Liver (tissue), 9 donors: ENCODE data around the gene SDF2L1. TPM values are rescaled to one million over a fixed set of nuclear protein-coding genes. Genes with fewer than 3 reads are reported as not detected.
"Not testable (repeated sequence)": the region's sequence is repeated elsewhere in the genome, so short reads cannot be mapped to it uniquely, and the experiment has no call there.

Experiments
- DNase-seq: peaks from one replicate; pipeline ENCODE4 v3.0.0-alpha.2; 2017; ENCODE audit warnings: low spot score
- H3K27ac ChIP-seq, 2 donors: one replicate each; pipeline ENCODE4 v1.7.0; 2013; ENCODE audit warnings: inconsistent platforms in 2 of 2, low read length in 2 of 2, control low read depth in 1 of 2, low read depth in 1 of 2, mild to moderate bottlenecking in 1 of 2
- H3K27me3 ChIP-seq, 4 donors: one replicate each; pipeline versions ENCODE4 v1.6.1 to v1.7.0; 2013; ENCODE audit warnings: low read length in 3 of 4, inconsistent platforms in 1 of 4, mild to moderate bottlenecking in 1 of 4, moderate library complexity in 1 of 4; ENCODE audit not compliant: control insufficient read depth in 4 of 4, insufficient read depth in 4 of 4
- H3K36me3 ChIP-seq, 4 donors: one replicate each; pipeline versions ENCODE4 v1.6.1 to v1.7.0; 2013; ENCODE audit warnings: low read length in 3 of 4, mild to moderate bottlenecking in 3 of 4, low read depth in 1 of 4, moderate library complexity in 1 of 4; ENCODE audit not compliant: control insufficient read depth in 4 of 4, insufficient read depth in 3 of 4
- H3K4me1 ChIP-seq, 4 donors: one replicate each; pipeline versions ENCODE4 v1.6.1 to v1.7.0; 2013; ENCODE audit warnings: low read length in 3 of 4, mild to moderate bottlenecking in 3 of 4, moderate library complexity in 1 of 4; ENCODE audit not compliant: control insufficient read depth in 4 of 4, insufficient read depth in 4 of 4
- H3K4me3 ChIP-seq, 3 donors: one replicate each; pipeline versions ENCODE4 v1.6.1 to v1.7.0; 2013; ENCODE audit warnings: low read length in 3 of 3, control low read depth in 1 of 3, low read depth in 1 of 3, mild to moderate bottlenecking in 1 of 3
- H3K9ac ChIP-seq, 2 donors: one replicate each; pipeline ENCODE4 v1.7.0; 2013; ENCODE audit warnings: low read length in 2 of 2, mild to moderate bottlenecking in 2 of 2, moderate library complexity in 2 of 2, control low read depth in 1 of 2, low read depth in 1 of 2
- H3K9me3 ChIP-seq, 4 donors: one replicate each; pipeline versions ENCODE4 v1.6.1 to v1.7.0; 2013; ENCODE audit warnings: low read length in 3 of 4; ENCODE audit not compliant: control insufficient read depth in 4 of 4
- FOXA2 ChIP-seq: IDR thresholded peaks from 2 replicates; pipeline ENCODE4 v1.6.1; 2016; ENCODE audit warnings: antibody characterized with exemption
- HNF4A ChIP-seq, 2 donors: conservative IDR thresholded peaks; 2 replicates each; pipeline ENCODE4 v1.6.1; 2016; ENCODE audit warnings: antibody characterized with exemption in 2 of 2, mild to moderate bottlenecking in 2 of 2
- RXRA ChIP-seq, 2 donors: IDR thresholded peaks; 2 replicates each; pipeline ENCODE4 v1.6.1; 2017 to 2018; ENCODE audit warnings: antibody characterized with exemption in 2 of 2, mild to moderate bottlenecking in 1 of 2
- SP1 ChIP-seq: IDR thresholded peaks from 2 replicates; pipeline ENCODE4 v1.6.1; 2018; ENCODE audit warnings: antibody characterized with exemption, mild to moderate bottlenecking
- TAF1 ChIP-seq: conservative IDR thresholded peaks from 2 replicates; pipeline ENCODE4 v1.6.1; 2016; ENCODE audit warnings: antibody characterized with exemption, mild to moderate bottlenecking
- WGBS: extraction: QIAGEN DNeasy Blood & Tissue Kit; methylation state at CpG from one replicate; pipeline ENCODE4 v1.1.7; 2013; 5-methylcytosine and 5-hydroxymethylcytosine counted together
- polyA plus RNA-seq, 2 donors: library from polyadenylated mRNA; stranded (reverse) in 1 of 2; unstranded in 1 of 2; fragments of 200-250 nt in 1 of 2; fragments of >200 nt in 1 of 2; fragmentation: Nextera tagmentation in 1 of 2; extraction: Ambion mirVana in 1 of 2; gene quantifications; one replicate each; pipeline versions ENCODE4 v1.2.1 to v1.2.3, GENCODE V29; 2013 to 2015
- total RNA-seq, 2 donors: library from RNA; depleted of rRNA; stranded (reverse); fragments of >200 nt; gene quantifications; one replicate each; pipeline ENCODE4 v1.2.3, GENCODE V29; 2014
- TF ChIP-seq, protein P1 (sequence below): IDR thresholded peaks from 2 replicates; pipeline ENCODE4 v1.6.1; 2016; ENCODE audit warnings: antibody characterized with exemption, mild to moderate bottlenecking
- TF ChIP-seq, protein P2 (sequence below): IDR thresholded peaks from 2 replicates; pipeline ENCODE4 v1.6.1; 2016; ENCODE audit warnings: antibody characterized with exemption
- TF ChIP-seq, protein P3 (sequence below): IDR thresholded peaks from 2 replicates; pipeline ENCODE4 v1.6.1; 2016; ENCODE audit warnings: antibody characterized with exemption
- TF ChIP-seq, protein P4 (sequence below): IDR thresholded peaks from 2 replicates; pipeline ENCODE4 v1.6.1; 2016; ENCODE audit warnings: antibody characterized with exemption
- donor health status: healthy.
- donor health status: healthy.
- donor health status: healthy.
- donor health status: healthy.
- donor health status: healthy.

Gene SDF2L1
- total and polyA plus RNA-seq, 4 donors: 36.3 to 173 (median 82.9) TPM

DNA sequence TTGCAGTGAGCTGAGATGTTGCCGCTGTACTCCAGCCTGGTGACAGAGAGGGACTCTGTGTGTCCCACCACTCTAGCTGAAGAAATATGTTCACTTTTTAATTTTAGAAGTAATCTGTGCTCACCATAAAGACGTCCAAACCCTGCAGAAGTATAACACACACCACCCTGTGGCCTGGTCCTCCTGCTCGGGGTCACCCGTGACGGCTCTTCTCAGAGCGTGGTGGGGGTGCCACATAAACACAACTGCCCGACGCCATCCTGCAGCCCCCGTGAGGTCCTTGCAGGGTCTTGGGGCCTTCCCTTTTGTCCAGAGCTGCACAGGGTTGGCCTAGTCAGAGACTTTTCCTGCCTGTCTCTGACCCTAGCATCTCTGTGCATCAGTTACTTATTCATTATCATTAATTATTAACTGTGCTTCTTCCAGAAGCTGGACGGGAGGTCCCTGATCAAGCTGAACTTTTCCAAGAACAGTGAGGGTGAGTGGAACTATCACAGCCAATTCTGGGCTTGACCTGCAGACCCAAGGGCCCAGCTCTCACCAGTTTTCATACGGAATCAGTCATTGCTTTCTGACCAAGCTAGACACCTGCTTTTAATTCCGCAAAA, 32.6 kb downstream of the SDF2L1 start:
- Histone ChIP-seq H3K9ac (no peak overlapping the region), H3K4me1 (peaks cover 2 to 10% (median 5%) of the 10 kb centered on the region in 4 donors), H3K4me3 (no peak overlapping the region), H3K27ac (no peak overlapping the region), H3K27me3 (no peaks in the 10 kb centered on the region), H3K9me3 (no peaks in the 10 kb centered on the region), H3K36me3 (peaks cover 4 to 39% (median 21%) of the 10 kb centered on the region in 4 donors)
- 88% methylated on average over 12 of the region's 12 CpGs for WGBS
- TF ChIP-seq RXRA (IDR thresholded peaks at IDR 0.05) (no peak), TAF1 (no peak), HNF4A (conservative IDR thresholded peaks at IDR 0.05) (no peak), FOXA2 (no peak)
- TF ChIP-seq, protein P1, sequence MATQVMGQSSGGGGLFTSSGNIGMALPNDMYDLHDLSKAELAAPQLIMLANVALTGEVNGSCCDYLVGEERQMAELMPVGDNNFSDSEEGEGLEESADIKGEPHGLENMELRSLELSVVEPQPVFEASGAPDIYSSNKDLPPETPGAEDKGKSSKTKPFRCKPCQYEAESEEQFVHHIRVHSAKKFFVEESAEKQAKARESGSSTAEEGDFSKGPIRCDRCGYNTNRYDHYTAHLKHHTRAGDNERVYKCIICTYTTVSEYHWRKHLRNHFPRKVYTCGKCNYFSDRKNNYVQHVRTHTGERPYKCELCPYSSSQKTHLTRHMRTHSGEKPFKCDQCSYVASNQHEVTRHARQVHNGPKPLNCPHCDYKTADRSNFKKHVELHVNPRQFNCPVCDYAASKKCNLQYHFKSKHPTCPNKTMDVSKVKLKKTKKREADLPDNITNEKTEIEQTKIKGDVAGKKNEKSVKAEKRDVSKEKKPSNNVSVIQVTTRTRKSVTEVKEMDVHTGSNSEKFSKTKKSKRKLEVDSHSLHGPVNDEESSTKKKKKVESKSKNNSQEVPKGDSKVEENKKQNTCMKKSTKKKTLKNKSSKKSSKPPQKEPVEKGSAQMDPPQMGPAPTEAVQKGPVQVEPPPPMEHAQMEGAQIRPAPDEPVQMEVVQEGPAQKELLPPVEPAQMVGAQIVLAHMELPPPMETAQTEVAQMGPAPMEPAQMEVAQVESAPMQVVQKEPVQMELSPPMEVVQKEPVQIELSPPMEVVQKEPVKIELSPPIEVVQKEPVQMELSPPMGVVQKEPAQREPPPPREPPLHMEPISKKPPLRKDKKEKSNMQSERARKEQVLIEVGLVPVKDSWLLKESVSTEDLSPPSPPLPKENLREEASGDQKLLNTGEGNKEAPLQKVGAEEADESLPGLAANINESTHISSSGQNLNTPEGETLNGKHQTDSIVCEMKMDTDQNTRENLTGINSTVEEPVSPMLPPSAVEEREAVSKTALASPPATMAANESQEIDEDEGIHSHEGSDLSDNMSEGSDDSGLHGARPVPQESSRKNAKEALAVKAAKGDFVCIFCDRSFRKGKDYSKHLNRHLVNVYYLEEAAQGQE: no peak
- TF ChIP-seq, protein P2, sequence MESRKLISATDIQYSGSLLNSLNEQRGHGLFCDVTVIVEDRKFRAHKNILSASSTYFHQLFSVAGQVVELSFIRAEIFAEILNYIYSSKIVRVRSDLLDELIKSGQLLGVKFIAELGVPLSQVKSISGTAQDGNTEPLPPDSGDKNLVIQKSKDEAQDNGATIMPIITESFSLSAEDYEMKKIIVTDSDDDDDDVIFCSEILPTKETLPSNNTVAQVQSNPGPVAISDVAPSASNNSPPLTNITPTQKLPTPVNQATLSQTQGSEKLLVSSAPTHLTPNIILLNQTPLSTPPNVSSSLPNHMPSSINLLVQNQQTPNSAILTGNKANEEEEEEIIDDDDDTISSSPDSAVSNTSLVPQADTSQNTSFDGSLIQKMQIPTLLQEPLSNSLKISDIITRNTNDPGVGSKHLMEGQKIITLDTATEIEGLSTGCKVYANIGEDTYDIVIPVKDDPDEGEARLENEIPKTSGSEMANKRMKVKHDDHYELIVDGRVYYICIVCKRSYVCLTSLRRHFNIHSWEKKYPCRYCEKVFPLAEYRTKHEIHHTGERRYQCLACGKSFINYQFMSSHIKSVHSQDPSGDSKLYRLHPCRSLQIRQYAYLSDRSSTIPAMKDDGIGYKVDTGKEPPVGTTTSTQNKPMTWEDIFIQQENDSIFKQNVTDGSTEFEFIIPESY: no peak
- TF ChIP-seq, protein P3, sequence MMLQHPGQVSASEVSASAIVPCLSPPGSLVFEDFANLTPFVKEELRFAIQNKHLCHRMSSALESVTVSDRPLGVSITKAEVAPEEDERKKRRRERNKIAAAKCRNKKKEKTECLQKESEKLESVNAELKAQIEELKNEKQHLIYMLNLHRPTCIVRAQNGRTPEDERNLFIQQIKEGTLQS: no peak
- no peak for DNase-seq

DNA sequence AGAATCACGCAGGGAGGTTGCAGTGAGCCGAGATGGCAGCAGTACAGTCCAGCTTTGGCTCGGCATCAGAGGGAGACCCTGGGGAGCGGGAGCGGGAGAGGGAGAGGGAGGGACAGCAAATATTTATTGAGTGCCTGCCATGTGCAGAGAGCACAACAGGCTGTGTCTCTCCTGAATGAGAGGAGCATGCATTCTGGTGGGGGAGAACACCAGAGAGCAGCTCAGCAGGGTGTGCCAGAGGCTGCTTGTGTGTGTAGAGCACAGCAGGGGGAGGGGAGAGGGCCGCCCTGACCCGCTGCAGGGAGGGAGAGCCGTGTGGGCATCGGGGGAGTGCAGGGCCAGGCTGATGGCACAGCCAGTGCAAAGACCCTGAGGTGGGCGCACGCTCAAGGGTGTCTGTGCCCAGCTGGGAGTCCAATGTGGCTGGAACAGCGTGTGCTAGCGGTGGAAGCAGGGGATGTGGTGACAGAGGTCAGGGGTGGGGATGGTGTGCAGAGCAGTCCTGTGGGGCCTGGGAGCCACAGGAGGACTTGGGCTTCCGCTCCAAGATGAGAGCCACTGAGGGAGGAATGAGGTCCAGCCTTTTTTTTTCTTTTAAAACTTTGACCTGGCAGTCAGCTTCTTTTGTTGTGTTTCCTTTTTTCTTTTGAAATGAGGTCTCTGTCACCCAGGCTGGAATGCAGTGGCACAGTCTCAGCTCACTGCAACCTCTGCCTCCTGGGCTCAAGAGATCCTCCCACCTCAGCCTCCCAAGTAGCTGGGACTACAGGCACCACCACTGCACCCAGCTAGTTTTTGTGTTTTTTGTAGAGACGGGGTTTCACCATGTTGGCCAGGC, 35.7 kb downstream of the SDF2L1 start:
- H3K27me3 ChIP-seq: no peaks in the 10 kb centered on the region
- peaks cover 2 to 10% (median 5%) of the 10 kb centered on the region in 4 donors for H3K4me1 ChIP-seq
- H3K4me3 ChIP-seq: no peak overlapping the region
- 56% methylated on average over 15 of the region's 15 CpGs for WGBS
- TF ChIP-seq, protein P1: no peak
- TF ChIP-seq, protein P4, sequence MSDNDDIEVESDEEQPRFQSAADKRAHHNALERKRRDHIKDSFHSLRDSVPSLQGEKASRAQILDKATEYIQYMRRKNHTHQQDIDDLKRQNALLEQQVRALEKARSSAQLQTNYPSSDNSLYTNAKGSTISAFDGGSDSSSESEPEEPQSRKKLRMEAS: no peak
- TF ChIP-seq HNF4A (conservative IDR thresholded peaks at IDR 0.05) (peak in 1 of 2 donors; percentile 31), RXRA (IDR thresholded peaks at IDR 0.05) (peak; percentile 9 to 64), SP1 (peak; percentile 58)
- peak overlapping the region in 1 of 2 donors; percentile 59 for H3K27ac ChIP-seq
- peaks cover 5 to 32% (median 10%) of the 10 kb centered on the region in 4 donors for H3K36me3 ChIP-seq
- no peaks in the 10 kb centered on the region for H3K9me3 ChIP-seq
- no peak for DNase-seq
- no peak overlapping the region for H3K9ac ChIP-seq

DNA sequence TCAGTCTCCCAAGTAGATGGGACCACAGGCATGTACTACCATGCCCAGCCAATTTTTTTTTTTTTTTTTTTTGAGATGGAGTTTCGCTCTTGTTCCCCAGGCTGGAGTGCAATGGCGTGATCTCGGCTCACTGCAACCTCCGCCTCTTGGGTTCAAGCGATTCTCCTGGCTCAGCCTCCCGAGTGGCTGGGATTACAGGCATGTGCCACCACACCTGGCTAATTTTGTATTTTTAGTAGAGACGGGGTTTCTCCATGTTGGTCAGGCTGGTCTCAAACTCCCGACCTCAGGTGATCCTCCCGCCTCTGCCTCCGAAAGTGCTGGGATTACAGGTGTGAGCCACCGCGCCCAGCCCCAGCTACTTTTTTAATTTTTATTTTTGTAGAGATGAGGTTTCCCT, 36.7 kb downstream of the SDF2L1 start:
- WGBS: 97% methylated on average over 12 of the region's 12 CpGs
- DNase-seq, H3K4me3 ChIP-seq, H3K27ac ChIP-seq, H3K9ac ChIP-seq, H3K9me3 ChIP-seq, H3K27me3 ChIP-seq: not testable (repeated sequence)
- peaks cover 2 to 10% (median 5%) of the 10 kb centered on the region in 4 donors for H3K4me1 ChIP-seq
- H3K36me3 ChIP-seq: peaks cover 5 to 29% (median 14%) of the 10 kb centered on the region in 4 donors
